NCI-H2171 (cell line): ENCODE measurements around the gene ADORA2A.

ENCODE experiments used
- DNase-seq: peaks from one replicate; lab custom pipeline; 2025; lab: John Stamatoyannopoulos, UW

The ADORA2A gene

DNA sequence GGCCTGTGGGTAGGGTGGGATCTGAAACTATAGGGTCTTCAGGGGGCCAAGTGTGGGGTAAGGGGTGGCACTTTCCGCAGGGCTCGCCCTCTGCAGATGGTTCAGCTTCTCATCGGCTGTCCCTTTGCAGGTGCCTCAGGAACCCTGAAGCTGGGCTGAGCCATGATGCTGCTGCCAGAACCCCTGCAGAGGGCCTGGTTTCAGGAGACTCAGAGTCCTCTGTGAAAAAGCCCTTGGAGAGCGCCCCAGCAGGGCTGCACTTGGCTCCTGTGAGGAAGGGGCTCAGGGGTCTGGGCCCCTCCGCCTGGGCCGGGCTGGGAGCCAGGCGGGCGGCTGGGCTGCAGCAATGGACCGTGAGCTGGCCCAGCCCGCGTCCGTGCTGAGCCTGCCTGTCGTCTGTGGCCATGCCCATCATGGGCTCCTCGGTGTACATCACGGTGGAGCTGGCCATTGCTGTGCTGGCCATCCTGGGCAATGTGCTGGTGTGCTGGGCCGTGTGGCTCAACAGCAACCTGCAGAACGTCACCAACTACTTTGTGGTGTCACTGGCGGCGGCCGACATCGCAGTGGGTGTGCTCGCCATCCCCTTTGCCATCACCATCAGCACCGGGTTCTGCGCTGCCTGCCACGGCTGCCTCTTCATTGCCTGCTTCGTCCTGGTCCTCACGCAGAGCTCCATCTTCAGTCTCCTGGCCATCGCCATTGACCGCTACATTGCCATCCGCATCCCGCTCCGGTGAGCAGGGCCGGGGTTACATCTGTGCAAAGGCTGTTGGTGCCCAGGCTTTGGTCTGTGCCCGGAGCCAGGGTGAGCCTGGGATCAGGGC, 5.8 kb downstream of the ADORA2A start:
- no peak for DNase-seq

DNA sequence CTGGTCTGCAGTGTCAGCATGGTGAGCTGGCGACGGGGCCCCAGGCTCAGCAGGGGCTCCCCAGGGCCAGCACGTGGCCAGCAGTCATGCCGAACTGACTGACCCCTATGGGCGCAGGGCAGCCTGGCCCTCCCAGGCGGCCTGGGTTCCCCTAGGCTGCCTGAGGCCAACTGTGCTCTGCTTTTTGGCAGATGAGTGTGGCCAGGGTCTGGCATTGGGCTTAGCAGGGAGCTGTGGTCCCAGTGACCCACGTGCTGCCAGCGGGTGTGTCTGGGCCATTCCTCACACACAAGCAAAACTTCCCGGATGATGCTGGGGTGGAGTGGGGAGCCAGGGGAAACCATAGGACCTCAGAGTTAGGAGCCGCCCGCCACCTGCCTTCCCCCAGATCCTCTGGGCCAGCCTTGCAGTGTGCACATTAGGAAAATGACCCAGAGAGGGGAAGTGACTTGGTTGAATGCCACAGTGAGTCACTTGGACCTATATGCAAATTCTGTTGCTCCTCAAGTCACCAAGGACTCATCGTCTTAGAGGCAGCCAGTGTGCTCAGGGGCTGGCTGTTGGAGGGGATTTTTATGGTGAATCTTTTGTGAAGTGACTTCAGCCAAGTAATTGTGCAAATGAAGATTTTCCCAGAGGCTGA, 6.5 kb downstream of the ADORA2A start:
- no peak for DNase-seq

DNA sequence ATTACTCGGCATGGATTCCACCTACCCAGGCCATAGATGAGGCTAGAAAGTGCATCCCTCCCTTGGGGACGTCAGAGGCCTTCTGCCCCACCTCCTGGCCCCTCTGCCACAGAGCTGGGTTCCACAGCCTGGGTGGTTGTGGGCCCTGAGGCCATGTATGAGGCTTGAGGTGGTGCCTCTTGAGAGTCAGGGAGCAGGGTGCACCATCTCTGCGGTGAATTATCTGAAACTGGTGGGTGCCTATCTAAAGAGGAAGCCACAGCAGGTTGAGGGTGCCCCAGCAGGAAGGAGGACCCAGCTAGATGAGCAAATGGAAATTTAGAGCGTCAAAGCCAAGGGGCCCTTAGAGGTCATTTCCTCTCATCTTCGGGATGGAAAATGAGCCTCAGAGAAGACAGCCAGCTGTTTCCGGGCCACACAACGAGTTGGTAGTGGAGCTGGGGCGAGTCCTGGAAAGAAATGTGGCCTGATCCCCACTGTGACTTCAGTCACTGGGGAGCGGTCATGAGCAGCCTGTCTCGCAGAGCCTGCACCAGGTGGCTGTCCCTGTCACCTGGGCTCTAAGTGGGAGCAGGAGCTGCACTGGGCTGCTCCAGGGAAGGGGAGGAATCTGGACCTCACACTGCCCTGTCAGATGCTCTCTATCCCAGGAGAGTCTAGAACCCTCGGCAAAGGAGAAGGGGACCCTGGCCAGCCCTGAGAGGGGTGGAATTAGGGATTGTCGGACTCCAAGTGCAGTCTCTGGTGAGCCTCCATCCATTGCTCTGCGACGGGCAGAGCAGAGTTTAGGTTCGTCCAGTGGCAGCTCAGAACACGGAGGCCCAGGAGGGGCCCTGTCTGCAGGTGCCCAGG, 7.3 kb downstream of the ADORA2A start:
- no peak for DNase-seq

DNA sequence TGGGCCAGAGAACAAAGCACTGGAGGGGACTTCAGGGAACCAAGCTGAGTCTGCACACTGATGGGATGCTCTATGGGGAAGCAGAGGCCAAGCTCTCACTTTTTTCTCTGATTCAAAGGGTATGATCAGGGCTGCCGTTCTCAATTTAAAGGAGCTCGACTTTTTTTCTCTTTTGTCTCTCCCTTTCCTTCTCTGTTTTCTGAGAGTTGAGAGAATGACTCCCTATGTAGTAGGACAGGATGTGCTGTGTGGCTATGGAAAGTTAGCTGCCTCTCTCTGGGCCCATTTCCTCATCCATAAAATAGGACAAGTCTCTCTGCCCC, 7.9 kb downstream of the ADORA2A start:
- no peak for DNase-seq

DNA sequence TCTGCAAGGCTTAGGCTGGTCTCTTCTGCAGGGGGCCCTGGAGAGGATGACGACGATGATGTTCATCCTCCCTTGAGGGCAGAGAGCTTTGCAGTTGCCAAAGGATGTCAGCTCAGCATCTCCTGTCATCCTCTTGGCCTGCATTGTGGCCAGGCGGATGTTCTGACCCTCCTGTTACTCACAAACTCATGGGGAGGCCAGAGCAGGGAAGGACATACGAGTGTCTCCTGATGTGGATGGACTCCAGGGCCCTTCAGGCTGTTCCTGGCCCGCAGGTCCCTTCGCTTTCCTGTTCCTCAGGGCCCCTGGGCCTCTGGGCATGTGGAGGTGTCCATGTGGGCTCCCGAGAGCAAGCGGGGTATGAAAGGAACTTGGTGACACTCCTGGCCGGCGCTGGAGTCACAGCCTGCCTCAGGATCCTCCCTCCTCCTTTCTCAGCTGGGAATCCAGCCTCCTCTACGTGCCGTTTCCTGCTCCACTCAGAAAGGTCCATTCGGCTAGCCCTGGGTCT, 8.5 kb downstream of the ADORA2A start:
- no peak for DNase-seq

DNA sequence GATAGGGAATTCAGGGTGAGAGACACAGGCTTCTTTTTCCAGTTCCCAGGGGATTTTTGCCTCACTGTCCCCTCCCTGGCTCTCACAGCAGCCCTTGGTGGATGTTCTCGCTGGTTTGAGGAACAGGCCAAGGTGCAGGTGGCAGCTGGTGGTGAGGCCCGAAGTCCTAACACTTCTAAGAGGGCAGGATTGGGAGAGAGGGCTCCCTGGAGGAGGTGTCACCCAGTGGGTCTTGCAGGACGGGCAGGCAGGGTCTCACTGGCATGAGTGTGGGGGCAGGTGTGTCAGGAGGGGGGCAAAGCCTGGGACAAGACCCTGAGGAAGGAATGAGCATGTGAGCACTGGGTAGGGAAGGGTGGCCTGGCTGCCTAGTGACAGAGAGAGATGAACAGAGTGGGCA, 9.2 kb downstream of the ADORA2A start:
- DNase-seq, result no peak

DNA sequence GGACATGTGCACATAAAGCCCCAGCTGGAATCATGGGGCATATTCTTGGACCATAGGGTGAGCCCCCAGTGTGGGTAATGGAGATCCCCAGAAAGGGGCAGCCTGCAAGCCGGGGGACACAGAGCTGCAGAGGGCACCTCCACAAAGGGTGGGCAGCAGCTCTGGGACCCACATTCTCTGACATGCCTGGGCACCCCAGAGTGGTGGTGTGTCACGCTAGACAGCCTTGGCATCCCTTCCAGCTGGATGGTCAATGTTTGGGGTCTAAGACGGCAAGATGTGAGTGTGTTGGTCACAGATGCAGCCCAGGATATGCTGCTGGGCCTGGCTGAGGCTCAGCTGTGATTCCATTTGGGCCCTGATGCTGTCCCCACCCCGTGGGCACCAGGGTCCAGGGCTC, 9.7 kb downstream of the ADORA2A start:
- no peak for DNase-seq

DNA sequence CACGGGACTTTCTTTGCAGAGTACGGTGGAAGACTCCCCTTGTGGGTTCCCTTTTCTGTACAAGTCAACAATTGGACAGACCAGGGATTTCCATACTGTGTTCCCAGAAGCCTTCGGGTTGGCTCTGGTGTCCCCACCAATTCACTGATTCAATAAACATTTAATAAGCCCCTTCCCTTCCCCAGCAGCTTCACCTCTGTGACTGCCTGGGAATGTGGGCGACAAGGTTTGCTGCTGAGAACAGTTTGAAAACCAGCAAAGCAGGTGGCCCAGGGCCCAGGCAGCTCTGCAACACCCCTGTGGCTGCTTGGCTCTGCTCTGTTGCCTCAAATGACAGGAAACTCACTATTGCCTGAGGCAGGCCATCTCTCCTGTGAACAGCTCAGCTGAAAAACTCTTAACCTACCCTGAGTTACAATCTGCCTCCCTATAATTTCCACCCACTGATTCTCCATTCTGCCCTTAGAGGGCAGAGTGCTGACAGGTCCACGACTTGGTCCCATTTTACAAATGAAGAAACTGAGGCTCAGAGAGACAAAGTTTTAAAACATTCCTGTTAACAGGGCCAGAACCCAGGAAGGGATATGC, 10.4 kb downstream of the ADORA2A start:
- DNase-seq, result no peak

DNA sequence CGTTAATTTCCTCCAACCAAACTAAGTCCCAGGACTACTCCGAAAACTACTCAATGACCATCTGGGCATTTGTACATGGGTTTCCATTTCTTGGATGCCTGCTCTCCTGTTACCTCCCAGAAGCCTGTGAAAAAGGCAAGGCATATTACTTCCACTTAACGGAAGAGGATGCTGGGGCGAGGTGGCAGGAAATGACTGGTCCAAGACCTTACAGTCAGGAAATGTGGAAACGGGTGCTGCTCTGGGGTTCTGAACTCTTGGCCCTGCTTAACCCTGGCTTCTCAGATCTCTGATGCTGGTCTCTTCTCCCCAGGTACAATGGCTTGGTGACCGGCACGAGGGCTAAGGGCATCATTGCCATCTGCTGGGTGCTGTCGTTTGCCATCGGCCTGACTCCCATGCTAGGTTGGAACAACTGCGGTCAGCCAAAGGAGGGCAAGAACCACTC, 12.9 kb downstream of the ADORA2A start:
- no peak for DNase-seq

DNA sequence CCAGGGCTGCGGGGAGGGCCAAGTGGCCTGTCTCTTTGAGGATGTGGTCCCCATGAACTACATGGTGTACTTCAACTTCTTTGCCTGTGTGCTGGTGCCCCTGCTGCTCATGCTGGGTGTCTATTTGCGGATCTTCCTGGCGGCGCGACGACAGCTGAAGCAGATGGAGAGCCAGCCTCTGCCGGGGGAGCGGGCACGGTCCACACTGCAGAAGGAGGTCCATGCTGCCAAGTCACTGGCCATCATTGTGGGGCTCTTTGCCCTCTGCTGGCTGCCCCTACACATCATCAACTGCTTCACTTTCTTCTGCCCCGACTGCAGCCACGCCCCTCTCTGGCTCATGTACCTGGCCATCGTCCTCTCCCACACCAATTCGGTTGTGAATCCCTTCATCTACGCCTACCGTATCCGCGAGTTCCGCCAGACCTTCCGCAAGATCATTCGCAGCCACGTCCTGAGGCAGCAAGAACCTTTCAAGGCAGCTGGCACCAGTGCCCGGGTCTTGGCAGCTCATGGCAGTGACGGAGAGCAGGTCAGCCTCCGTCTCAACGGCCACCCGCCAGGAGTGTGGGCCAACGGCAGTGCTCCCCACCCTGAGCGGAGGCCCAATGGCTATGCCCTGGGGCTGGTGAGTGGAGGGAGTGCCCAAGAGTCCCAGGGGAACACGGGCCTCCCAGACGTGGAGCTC, 13.5 kb downstream of the ADORA2A start:
- no peak for DNase-seq

DNA sequence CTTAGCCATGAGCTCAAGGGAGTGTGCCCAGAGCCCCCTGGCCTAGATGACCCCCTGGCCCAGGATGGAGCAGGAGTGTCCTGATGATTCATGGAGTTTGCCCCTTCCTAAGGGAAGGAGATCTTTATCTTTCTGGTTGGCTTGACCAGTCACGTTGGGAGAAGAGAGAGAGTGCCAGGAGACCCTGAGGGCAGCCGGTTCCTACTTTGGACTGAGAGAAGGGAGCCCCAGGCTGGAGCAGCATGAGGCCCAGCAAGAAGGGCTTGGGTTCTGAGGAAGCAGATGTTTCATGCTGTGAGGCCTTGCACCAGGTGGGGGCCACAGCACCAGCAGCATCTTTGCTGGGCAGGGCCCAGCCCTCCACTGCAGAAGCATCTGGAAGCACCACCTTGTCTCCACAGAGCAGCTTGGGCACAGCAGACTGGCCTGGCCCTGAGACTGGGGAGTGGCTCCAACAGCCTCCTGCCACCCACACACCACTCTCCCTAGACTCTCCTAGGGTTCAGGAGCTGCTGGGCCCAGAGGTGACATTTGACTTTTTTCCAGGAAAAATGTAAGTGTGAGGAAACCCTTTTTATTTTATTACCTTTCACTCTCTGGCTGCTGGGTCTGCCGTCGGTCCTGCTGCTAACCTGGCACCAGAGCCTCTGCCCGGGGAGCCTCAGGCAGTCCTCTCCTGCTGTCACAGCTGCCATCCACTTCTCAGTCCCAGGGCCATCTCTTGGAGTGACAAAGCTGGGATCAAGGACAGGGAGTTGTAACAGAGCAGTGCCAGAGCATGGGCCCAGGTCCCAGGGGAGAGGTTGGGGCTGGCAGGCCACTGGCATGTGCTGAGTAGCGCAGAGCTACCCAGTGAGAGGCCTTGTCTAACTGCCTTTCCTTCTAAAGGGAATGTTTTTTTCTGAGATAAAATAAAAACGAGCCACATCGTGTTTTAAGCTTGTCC, 14.3 kb downstream of the ADORA2A start:
- DNase-seq, result no peak

DNA sequence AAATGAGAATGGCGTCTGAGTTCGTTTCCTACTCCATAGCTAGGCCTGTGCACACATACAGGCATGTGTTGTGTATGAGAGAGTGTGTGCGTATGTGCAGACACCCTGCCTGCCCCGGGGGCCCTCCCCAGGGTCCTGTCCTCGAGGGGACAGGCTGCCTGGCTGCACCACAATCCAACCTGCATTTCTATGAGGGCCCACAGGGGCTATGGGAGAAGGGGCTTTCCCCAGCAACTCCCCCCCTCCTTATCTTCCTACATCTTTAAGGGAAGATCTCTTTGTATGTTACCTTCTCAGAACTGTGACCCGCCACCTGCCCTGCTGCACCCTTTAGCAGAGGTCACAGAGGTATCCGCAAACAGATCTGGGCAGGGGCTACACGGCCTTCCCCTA, 14.9 kb downstream of the ADORA2A start:
- DNase-seq, result no peak

DNA sequence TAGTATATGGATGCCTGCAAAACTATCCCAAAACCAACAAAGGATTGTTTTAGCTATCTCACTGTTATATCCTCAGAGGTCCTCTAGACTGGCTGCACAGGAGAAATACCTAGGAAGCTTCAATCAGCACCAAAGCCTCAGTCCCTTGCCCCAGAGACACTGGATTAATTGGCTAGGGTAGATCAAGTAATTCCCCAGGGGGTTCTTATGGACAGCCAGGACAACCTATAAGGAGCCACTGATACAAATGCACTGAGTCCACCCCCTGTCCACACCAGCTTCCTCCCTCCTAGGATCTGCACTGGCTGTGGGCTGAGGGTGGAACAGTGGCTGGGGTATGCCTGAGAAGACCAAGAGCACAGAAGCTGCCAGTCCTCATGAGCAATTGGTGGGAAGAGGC, 16.3 kb downstream of the ADORA2A start:
- DNase-seq, result no peak

DNA sequence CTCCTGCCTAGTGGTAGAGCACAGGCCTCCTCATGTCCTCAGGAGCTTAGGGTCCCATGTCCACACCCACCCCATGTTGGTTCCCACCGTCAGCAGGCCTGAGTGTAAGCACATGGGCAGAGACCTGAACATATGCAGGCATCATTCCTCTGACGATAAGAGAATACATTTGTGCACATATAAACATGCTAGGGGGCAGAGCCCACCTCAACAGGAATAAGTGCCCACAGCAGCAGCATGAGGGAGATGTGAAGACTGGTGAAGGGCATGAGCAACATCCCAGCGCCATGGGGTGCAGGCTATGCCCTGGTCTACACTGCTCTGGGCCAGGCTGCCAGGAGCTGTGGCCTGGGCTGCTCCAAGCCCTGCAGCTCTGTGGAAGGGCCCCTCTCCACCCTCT, 16.9 kb downstream of the ADORA2A start:
- no peak for DNase-seq

DNA sequence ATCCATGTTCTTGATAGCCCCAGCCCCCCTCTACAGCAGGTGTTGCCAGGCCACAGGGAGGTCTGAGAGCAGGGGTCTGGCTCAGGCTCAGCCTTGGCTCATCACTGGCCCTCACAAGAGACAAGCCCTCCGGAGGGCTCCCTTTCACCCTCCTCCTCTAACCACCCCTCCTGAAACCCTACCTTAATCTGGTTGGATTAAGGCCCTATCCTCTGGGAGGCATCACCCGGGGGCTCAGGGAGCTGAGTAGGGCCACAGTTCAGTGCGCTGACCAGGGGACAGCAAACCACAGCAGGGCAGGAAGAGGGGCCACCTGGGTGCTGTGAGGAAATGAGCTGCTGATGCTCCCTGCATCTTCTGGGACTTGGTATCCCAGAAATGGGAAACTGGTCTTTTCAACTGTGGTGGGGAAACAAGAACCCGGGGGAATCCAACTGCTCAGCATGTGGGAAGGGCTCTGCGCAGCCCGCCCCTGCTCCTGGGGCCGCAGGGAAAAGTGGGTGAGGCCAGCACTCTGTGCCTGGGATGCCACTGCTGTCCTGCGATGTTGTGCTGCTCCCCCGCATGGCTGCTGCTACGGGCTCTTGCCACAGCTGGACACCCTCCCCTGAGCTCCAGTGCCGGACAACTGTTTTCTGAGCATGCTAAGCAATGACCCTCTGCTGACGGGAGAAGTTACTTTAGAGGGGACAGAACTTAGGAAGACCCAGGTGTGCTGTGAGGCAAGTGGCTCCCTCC, 17.5 kb downstream of the ADORA2A start:
- DNase-seq, result no peak

DNA sequence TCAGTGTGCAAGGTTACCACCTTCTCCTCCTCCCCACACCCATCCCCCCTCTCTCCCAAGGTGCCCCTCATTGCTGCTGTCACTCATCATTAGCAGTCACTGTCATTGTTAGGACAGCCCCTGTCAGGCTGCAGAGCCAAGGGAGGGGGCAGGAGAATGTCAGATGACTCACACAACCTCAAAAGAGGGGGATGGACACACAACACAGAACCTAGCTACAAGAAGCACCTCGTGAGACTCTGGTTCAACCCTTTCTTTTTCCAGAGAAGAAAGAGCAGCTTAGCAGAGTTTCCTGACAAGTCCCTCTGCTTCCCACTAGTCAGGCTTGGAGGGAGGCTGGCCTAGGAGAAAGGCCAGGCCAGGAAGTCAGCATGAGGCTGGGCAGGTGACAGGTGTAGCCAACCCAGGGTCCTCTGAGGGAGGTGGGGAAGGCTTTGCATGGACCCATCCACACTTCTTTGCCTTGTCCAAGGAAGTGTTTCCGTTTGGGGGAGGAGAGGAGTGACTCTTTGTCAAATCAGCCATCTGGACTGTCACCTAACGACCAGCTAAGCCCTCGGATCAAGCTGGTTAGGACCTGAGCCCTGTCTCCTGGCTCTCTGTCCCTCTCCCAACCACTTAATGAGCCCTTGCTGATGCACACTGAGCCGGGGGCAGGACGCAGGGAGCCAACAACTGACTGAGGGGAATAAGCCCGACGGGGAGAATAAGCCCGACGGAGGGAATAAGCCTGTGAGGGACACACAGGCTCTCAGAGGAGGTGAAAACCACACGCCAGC, 18.3 kb downstream of the ADORA2A start:
- no peak for DNase-seq

DNA sequence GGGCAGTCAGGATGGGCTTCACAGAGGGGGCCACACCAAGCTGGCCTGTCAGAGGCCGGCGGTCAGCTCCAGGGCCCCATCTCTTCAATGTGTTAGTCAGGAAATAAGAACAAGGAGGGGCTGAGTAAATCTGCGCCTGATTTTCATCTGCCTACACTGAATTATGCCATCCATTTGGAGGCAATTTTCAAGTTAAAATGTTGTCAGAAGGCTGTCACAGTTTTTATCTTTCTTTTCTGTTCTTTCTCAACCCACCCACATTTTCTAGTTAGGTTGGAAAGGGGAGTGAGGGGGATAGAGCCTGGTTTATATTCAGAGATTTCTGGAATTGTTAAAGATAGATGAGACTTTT, 18.8 kb downstream of the ADORA2A start:
- no peak for DNase-seq

DNA sequence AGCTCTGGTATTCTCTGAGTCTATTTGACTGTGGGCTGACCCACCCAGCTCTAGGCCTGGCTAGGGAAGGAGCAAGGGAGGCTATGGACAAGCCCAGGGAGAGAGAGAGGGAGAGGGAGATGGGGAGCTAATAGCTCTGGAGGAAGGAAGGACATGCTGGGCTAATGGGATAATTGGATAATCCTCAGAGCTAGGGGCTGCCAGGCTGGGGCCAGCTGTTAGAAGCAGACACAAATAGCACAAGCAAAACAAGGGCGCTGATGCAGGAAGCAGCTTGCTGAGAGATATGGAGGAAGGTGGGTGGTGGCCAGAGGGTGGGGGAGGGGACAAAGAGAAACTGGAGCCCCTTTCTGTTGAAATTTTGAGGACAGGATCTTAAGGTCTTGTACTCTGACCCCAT, 23.2 kb downstream of the ADORA2A start:
- no peak for DNase-seq

DNA sequence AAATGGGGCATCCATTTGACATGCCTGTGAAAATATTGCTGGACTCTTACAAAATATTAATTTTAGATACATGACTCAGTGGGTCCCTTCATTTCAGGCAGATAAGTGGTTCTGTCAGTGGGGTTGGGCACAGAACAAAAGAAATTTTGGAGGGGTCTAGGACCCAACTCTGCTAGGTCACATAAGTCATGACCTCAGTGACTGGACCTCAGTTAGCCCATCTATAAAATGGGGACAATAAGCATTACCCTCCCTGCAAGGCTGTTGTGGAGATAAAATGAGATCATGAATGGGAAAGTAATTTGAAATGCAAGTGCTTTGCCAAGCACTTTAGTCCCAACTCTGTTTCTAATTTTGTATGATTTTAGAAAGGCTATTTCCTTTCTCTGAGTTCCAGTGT, 23.8 kb downstream of the ADORA2A start:
- no peak for DNase-seq
